IMR-90 (cell line): ENCODE data around the gene IER3. TPM values are rescaled to one million over a fixed set of nuclear protein-coding genes. Genes with fewer than 3 reads are reported as not detected.

Source experiments
- ATAC-seq: fragments of 200-7000 bp; cut with Tn5 transposase; 2 replicates; pipeline ENCODE4 v1.9.1; 2020; ENCODE audit warnings: low read depth, mild to moderate bottlenecking, moderate library complexity
- BruUV-seq: library from RNA; stranded (reverse); fragments of 400-500 nt; replicated peaks from 2 replicates; lab custom pipeline; 2021; lab: Mats Ljungman, UMichigan
- CTCF ChIA-PET: fragments of 300-600 bp; formaldehyde crosslinking; extraction: SDS; loops from one replicate; lab custom pipeline; 2021; ENCODE audit warnings: antibody characterized with exemption; lab: Yijun Ruan, JAX
- POLR2A ChIA-PET: fragments of 300-600 bp; sonication (Branson Sonifier 250); formaldehyde crosslinking; loops from one replicate; lab custom pipeline; 2022; ENCODE audit warnings: antibody characterized with exemption; ENCODE audit not compliant: unreplicated experiment; lab: Charles Lee
- DNase-seq: peaks from one replicate; pipeline ENCODE4 v3.0.0; 2013
- H2AFZ ChIP-seq: replicated peaks from 2 replicates; pipeline ENCODE3; 2013; ENCODE audit warnings: low read length, mild to moderate bottlenecking; ENCODE audit not compliant: poor library complexity
- H2AK5ac ChIP-seq: 2 replicates; pipeline ENCODE4 v1.6.1; 2013; ENCODE audit warnings: low read depth, low read length, inconsistent platforms
- H2AK9ac ChIP-seq: replicated peaks from 2 replicates; pipeline ENCODE3; 2013; ENCODE audit warnings: mild to moderate bottlenecking, low read depth, low read length, moderate library complexity; ENCODE audit not compliant: poor library complexity
- H2BK120ac ChIP-seq: 2 replicates; pipeline ENCODE4 v1.6.1; 2013; ENCODE audit warnings: low read depth, low read length, inconsistent platforms
- H2BK15ac ChIP-seq: 3 replicates; pipeline ENCODE4 v1.6.1; 2013; ENCODE audit warnings: low read depth, low read length, inconsistent platforms
- H2BK20ac ChIP-seq: 2 replicates; pipeline ENCODE4 v1.6.1; 2013; ENCODE audit warnings: low read depth, mild to moderate bottlenecking, inconsistent platforms, low read length, moderate library complexity
- H2BK5ac ChIP-seq: 2 replicates; pipeline ENCODE4 v1.6.1; 2013; ENCODE audit warnings: mild to moderate bottlenecking, low read depth, low read length, inconsistent platforms; ENCODE audit not compliant: poor library complexity, severe bottlenecking
- H3K14ac ChIP-seq: replicated peaks from 2 replicates; pipeline ENCODE4 v1.6.1; 2013; ENCODE audit warnings: low read depth, low read length, inconsistent platforms
- H3K18ac ChIP-seq: 2 replicates; pipeline ENCODE4 v1.6.1; 2013; ENCODE audit warnings: low read depth, low read length, control low read depth
- H3K23ac ChIP-seq: 2 replicates; pipeline ENCODE4 v1.6.1; 2013; ENCODE audit warnings: low read depth, low read length, inconsistent platforms
- H3K27ac ChIP-seq: 2 replicates; pipeline ENCODE4 v1.5.1; 2013; ENCODE audit warnings: mild to moderate bottlenecking, control low read depth, low read length; ENCODE audit not compliant: insufficient read depth
- H3K27me3 ChIP-seq: 2 replicates; pipeline ENCODE4 v1.6.1; 2013; ENCODE audit warnings: low read length; ENCODE audit not compliant: control insufficient read depth, insufficient read depth
- H3K36me3 ChIP-seq: 2 replicates; pipeline ENCODE4 v1.6.1; 2013; ENCODE audit warnings: low read length, mixed read lengths; ENCODE audit not compliant: control insufficient read depth, insufficient read depth
- H3K4ac ChIP-seq: 2 replicates; pipeline ENCODE4 v1.6.1; 2013; ENCODE audit warnings: low read depth, low read length, inconsistent platforms
- H3K4me1 ChIP-seq: 2 replicates; pipeline ENCODE4 v1.6.1; 2013; ENCODE audit warnings: low read length, mixed read lengths; ENCODE audit not compliant: control insufficient read depth, insufficient read depth
- H3K4me2 ChIP-seq: 2 replicates; pipeline ENCODE4 v1.6.1; 2013; ENCODE audit warnings: low read depth, mild to moderate bottlenecking, control low read depth, low read length, moderate library complexity
- H3K4me3 ChIP-seq: 2 replicates; pipeline ENCODE4 v1.5.1; 2013; ENCODE audit warnings: low read depth, mild to moderate bottlenecking, control low read depth, low read length, moderate library complexity; ENCODE audit not compliant: insufficient read depth
- H3K56ac ChIP-seq: 2 replicates; pipeline ENCODE4 v1.6.1; 2013; ENCODE audit warnings: low read length, inconsistent platforms; ENCODE audit not compliant: insufficient read depth; ENCODE audit errors: extremely low read depth
- H3K79me1 ChIP-seq, 2 experiments: 2 replicates each; pipeline ENCODE4 v1.6.1; 2013; ENCODE audit warnings: low read length in 2 of 2, inconsistent platforms in 1 of 2, low read depth in 1 of 2
- H3K9ac ChIP-seq: 2 replicates; pipeline ENCODE4 v1.6.1; 2013; ENCODE audit warnings: low read depth, low read length, control low read depth
- H3K9me1 ChIP-seq: 2 replicates; pipeline ENCODE4 v1.6.1; 2013; ENCODE audit warnings: low read length, inconsistent platforms; ENCODE audit not compliant: insufficient read depth
- H3K9me3 ChIP-seq: 2 replicates; pipeline ENCODE4 v1.6.1; 2013; ENCODE audit warnings: low read length; ENCODE audit not compliant: control insufficient read depth, insufficient read depth
- H4K20me1 ChIP-seq: 2 replicates; pipeline ENCODE4 v1.6.1; 2013; ENCODE audit warnings: low read length, inconsistent platforms; ENCODE audit not compliant: insufficient read depth
- H4K5ac ChIP-seq: 2 replicates; pipeline ENCODE4 v1.6.1; 2013; ENCODE audit warnings: mild to moderate bottlenecking, low read depth, low read length, control low read depth
- H4K8ac ChIP-seq, 2 experiments: 2 replicates each; pipeline ENCODE4 v1.6.1; 2013; ENCODE audit warnings: low read depth in 2 of 2, low read length in 2 of 2, control low read depth in 1 of 2, inconsistent platforms in 1 of 2
- H4K91ac ChIP-seq: 2 replicates; pipeline ENCODE4 v1.6.1; 2013; ENCODE audit warnings: low read depth, low read length, inconsistent platforms; ENCODE audit not compliant: insufficient read depth
- BHLHE40 ChIP-seq: fragments of 150-350 bp; IDR thresholded peaks from 2 replicates; pipeline ENCODE4 v1.6.1; 2016; ENCODE audit warnings: mild to moderate bottlenecking, low read depth, low read length
- CEBPB ChIP-seq: IDR thresholded peaks from 2 replicates; pipeline ENCODE4 v1.6.1; 2012; ENCODE audit warnings: low read depth, low read length, improper control_type of control experiment
- CHD1 ChIP-seq: IDR thresholded peaks from 2 replicates; pipeline ENCODE4 v1.6.1; 2012; ENCODE audit warnings: low read depth, low read length, improper control_type of control experiment
- FOS ChIP-seq: fragments of 150-350 bp; IDR thresholded peaks from 2 replicates; pipeline ENCODE4 v1.6.1; 2016; ENCODE audit warnings: low read depth, low read length
- MAFK ChIP-seq: IDR thresholded peaks from 2 replicates; pipeline ENCODE4 v1.6.1; 2012; ENCODE audit warnings: low read depth, low read length, improper control_type of control experiment
- MAZ ChIP-seq: IDR thresholded peaks from 2 replicates; pipeline ENCODE4 v1.6.1; 2012; ENCODE audit warnings: low read depth, mild to moderate bottlenecking, low read length, improper control_type of control experiment, moderate library complexity, borderline replicate concordance
- MXI1 ChIP-seq: IDR thresholded peaks from 2 replicates; pipeline ENCODE4 v1.6.1; 2012; ENCODE audit warnings: low read depth, mild to moderate bottlenecking, low read length, moderate library complexity, borderline replicate concordance
- NFE2L2 ChIP-seq: fragments of 150-350 bp; IDR thresholded peaks from 2 replicates; pipeline ENCODE4 v1.6.1; 2016; ENCODE audit warnings: low read depth, mild to moderate bottlenecking, low read length
- POLR2A ChIP-seq: IDR thresholded peaks from 2 replicates; pipeline ENCODE4 v1.6.1; 2012; ENCODE audit warnings: mild to moderate bottlenecking, low read depth, low read length
- RAD21 ChIP-seq: IDR thresholded peaks from 2 replicates; pipeline ENCODE4 v1.6.1; 2012; ENCODE audit warnings: low read length, improper control_type of control experiment
- RCOR1 ChIP-seq: IDR thresholded peaks from 2 replicates; pipeline ENCODE4 v1.6.1; 2012; ENCODE audit warnings: mild to moderate bottlenecking, low read length, improper control_type of control experiment; ENCODE audit not compliant: insufficient replicate concordance
- RFX5 ChIP-seq: IDR thresholded peaks from 2 replicates; pipeline ENCODE4 v1.8.0; 2012; ENCODE audit warnings: low read depth, mild to moderate bottlenecking, low read length, moderate library complexity
- SMC3 ChIP-seq: fragments of 150-350 bp; IDR thresholded peaks from 2 replicates; pipeline ENCODE4 v1.6.1; 2016; ENCODE audit warnings: low read depth, mild to moderate bottlenecking, antibody characterized with exemption, low read length, moderate library complexity
- WGBS, 2 experiments: methylation state at CpG; one replicate each; pipeline versions ENCODE4 v1.1.5 to v1.1.7; 2013; ENCODE audit warnings: missing lambda C conversion rate in 2 of 2; ENCODE audit not compliant: insufficient read length in 1 of 2; ENCODE audit errors: extremely low coverage in 2 of 2; 5-methylcytosine and 5-hydroxymethylcytosine counted together
- dilution Hi-C: fragments of 300-500 bp; cut with HindIII; formaldehyde crosslinking; loops from one replicate; pipeline ENCODE4 v1.14.3; 2018; ENCODE audit warnings: low sequenced_read_pairs; ENCODE audit not compliant: unreplicated experiment
- in situ Hi-C: fragments of 300-500 bp; cut with MboI; formaldehyde crosslinking; loops from 3 replicates; pipeline ENCODE4 v1.14.3; 2019; ENCODE audit warnings: low sequenced_read_pairs, inconsistent platforms, mixed read lengths
- intact Hi-C: fragments of 100-400 bp; cut with micrococcal nuclease; formaldehyde crosslinking; loops from 2 replicates; pipeline ENCODE4 v1.10.0; 2022
- polyA plus RNA-seq, 3 experiments: library from polyadenylated mRNA; depleted of rRNA; stranded (reverse); fragments of >200 nt; gene quantifications; 2 replicates each; pipeline ENCODE4 v1.2.3, GENCODE V29; 2012; ENCODE audit warnings: low replicate concordance in 1 of 3
- total RNA-seq: library from RNA; depleted of rRNA; stranded (reverse); fragments of >200 nt; gene quantifications from 2 replicates; pipeline ENCODE4 v1.2.3, GENCODE V29; 2012
- TF ChIP-seq, protein P1 (sequence below): fragments of 150-350 bp; IDR thresholded peaks from 2 replicates; pipeline ENCODE4 v1.6.1; 2017; ENCODE audit warnings: mild to moderate bottlenecking, antibody characterized with exemption, low read length, low read depth
- TF ChIP-seq, protein P2 (sequence below): fragments of 150-350 bp; IDR thresholded peaks from 2 replicates; pipeline ENCODE4 v1.6.1; 2016; ENCODE audit warnings: low read depth, mild to moderate bottlenecking, low read length, moderate library complexity, borderline replicate concordance
- TF ChIP-seq, protein P3 (sequence below): conservative IDR thresholded peaks from 2 replicates; pipeline ENCODE4 v1.5.1; 2012; ENCODE audit warnings: mild to moderate bottlenecking, low read depth, low read length, improper control_type of control experiment

The IER3 gene
- total and polyA plus RNA-seq, 2 of the 4 experiments (the other 2 are of a cell fraction), result 38.4 to 159 TPM

DNA sequence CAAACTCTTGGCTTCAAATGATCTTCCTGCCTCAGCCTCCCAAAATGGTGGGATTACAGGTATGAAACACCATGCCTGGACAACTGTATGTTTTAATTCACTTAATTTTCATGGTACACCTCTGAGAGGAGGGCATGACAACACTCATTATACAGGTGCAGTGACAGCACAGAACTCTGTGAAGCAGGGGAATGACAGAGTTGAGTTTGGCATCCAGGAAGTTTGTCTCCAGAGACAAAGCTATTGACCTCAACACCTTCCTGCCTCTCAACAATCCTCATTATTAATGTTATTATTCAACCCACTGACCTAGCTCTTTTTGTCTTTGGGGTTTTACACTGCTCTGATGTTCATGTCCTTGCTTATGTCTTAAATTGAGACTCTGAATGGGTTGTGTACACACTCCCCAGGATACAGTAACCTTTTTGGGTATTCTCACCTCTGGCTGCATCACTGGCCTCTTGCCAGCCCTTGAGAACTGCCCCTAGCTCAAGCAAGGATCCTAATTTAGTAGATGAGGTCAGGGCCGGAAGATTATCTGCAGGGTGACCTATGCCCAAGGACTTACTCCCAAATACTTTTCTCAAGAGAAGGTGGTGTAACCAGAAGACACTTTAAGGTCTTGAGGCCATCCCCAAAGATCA lies 13.0 kb upstream of the IER3 start:
- in situ Hi-C loops (no loop called here), intact Hi-C loops (no loop called here), dilution Hi-C loops (no loop called here)
- CTCF ChIA-PET, result no interaction called here
- Histone ChIP-seq H2AFZ (no peak overlapping the region), H2BK120ac (peak overlapping the region; percentile 75), H3K18ac (peak overlapping the region; percentile 89), H4K20me1 (peaks cover 5% of the 10 kb centered on the region; the same call in 1 of the 2 replicates), H4K91ac (peak overlapping the region; percentile 35), H3K27ac (no peak overlapping the region), H3K36me3 (no peaks in the 10 kb centered on the region), H3K14ac (peak overlapping the region; percentile 71), H2BK15ac (peak overlapping the region; percentile 94), H4K5ac (peak overlapping the region; percentile 69), H4K8ac (peak overlapping the region in 1 of 2 experiments; percentile 54; a peak in 1 of 4 replicates), H2BK20ac (peak overlapping the region; percentile 89), H2AK5ac (peak overlapping the region; percentile 97), H3K4me2 (no peak overlapping the region), H2BK5ac (peak overlapping the region; percentile 65), H3K9me3 (no peaks in the 10 kb centered on the region), H3K4me1 (peaks cover 17% of the 10 kb centered on the region), H3K4me3 (no peak overlapping the region), H3K23ac (peak overlapping the region; percentile 52; the same call in 1 of the 2 replicates), H3K9ac (no peak overlapping the region), H2AK9ac (peak overlapping the region; percentile 7), H3K9me1 (peaks cover 29% of the 10 kb centered on the region), H3K4ac (peak overlapping the region; percentile 77), H3K79me1 (peaks cover 0 to 39% of the 10 kb centered on the region in 2 experiments; a peak in 2 of 4 replicates), H3K56ac (no peak overlapping the region), H3K27me3 (no peaks in the 10 kb centered on the region)
- ATAC-seq (no peak), DNase-seq (no peak)
- TF ChIP-seq POLR2A (no peak), RAD21 (no peak), MXI1 (no peak), MAFK (no peak), BHLHE40 (no peak), SMC3 (no peak), FOS (no peak), MAZ (no peak), CEBPB (no peak), NFE2L2 (no peak), RFX5 (no peak), RCOR1 (no peak), CHD1 (no peak)
- TF ChIP-seq, protein P1, sequence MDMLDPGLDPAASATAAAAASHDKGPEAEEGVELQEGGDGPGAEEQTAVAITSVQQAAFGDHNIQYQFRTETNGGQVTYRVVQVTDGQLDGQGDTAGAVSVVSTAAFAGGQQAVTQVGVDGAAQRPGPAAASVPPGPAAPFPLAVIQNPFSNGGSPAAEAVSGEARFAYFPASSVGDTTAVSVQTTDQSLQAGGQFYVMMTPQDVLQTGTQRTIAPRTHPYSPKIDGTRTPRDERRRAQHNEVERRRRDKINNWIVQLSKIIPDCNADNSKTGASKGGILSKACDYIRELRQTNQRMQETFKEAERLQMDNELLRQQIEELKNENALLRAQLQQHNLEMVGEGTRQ, result no peak
- TF ChIP-seq, protein P2, sequence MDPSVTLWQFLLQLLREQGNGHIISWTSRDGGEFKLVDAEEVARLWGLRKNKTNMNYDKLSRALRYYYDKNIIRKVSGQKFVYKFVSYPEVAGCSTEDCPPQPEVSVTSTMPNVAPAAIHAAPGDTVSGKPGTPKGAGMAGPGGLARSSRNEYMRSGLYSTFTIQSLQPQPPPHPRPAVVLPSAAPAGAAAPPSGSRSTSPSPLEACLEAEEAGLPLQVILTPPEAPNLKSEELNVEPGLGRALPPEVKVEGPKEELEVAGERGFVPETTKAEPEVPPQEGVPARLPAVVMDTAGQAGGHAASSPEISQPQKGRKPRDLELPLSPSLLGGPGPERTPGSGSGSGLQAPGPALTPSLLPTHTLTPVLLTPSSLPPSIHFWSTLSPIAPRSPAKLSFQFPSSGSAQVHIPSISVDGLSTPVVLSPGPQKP, result no peak
- TF ChIP-seq, protein P3, sequence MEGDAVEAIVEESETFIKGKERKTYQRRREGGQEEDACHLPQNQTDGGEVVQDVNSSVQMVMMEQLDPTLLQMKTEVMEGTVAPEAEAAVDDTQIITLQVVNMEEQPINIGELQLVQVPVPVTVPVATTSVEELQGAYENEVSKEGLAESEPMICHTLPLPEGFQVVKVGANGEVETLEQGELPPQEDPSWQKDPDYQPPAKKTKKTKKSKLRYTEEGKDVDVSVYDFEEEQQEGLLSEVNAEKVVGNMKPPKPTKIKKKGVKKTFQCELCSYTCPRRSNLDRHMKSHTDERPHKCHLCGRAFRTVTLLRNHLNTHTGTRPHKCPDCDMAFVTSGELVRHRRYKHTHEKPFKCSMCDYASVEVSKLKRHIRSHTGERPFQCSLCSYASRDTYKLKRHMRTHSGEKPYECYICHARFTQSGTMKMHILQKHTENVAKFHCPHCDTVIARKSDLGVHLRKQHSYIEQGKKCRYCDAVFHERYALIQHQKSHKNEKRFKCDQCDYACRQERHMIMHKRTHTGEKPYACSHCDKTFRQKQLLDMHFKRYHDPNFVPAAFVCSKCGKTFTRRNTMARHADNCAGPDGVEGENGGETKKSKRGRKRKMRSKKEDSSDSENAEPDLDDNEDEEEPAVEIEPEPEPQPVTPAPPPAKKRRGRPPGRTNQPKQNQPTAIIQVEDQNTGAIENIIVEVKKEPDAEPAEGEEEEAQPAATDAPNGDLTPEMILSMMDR, result no peak
- no TSS peak for BruUV-seq
- POLR2A ChIA-PET, result no interaction called here
- no CpG with 5 or more reads among the region's 1 CpG for WGBS, 2 experiments
